CD14-positive monocyte (primary cell): ENCODE measurements around the gene UPF3B. TPM values are rescaled to one million over a fixed set of nuclear protein-coding genes. Genes with fewer than 3 reads are reported as not detected.

ENCODE experiments used
- DNase-seq, 3 donors: peaks; one replicate each; pipeline ENCODE4 v3.0.0-alpha.2; 2011 to 2022
- H2AFZ ChIP-seq: 2 replicates; pipeline ENCODE4 v1.6.0; 2012; ENCODE audit warnings: mild to moderate bottlenecking, low read depth, low read length, inconsistent platforms; ENCODE audit not compliant: insufficient read depth, poor library complexity, severe bottlenecking
- H3K27ac ChIP-seq, 2 donors: 1 replicate in 1 of 2; 2 replicates in 1 of 2; pipeline ENCODE4 v1.5.1; 2012 to 2013; ENCODE audit warnings: low read length in 2 of 2, control low read depth in 1 of 2, inconsistent platforms in 1 of 2, low read depth in 1 of 2, mild to moderate bottlenecking in 1 of 2
- H3K27me3 ChIP-seq, 2 donors: one replicate each; pipeline versions ENCODE4 v1.6.0 to v1.6.1; 2011 to 2013; ENCODE audit warnings: low read length in 2 of 2; ENCODE audit not compliant: control insufficient read depth in 2 of 2, insufficient read depth in 2 of 2
- H3K36me3 ChIP-seq, 2 donors: replicated peaks in 1 of 2; 1 replicate in 1 of 2; 2 replicates in 1 of 2; pipeline versions ENCODE4 v1.5.1 to v1.6.1; 2012 to 2013; ENCODE audit warnings: low read length in 2 of 2, control low read depth in 1 of 2, inconsistent platforms in 1 of 2, mild to moderate bottlenecking in 1 of 2; ENCODE audit not compliant: insufficient read depth in 2 of 2, control insufficient read depth in 1 of 2
- H3K4me1 ChIP-seq, 2 donors: 1 replicate in 1 of 2; 2 replicates in 1 of 2; pipeline versions ENCODE4 v1.5.1 to v1.6.1; 2012 to 2013; ENCODE audit warnings: low read length in 2 of 2, control low read depth in 1 of 2, inconsistent platforms in 1 of 2, mild to moderate bottlenecking in 1 of 2, moderate library complexity in 1 of 2; ENCODE audit not compliant: insufficient read depth in 2 of 2, control insufficient read depth in 1 of 2
- H3K4me2 ChIP-seq: replicated peaks from 2 replicates; pipeline ENCODE3; 2012; ENCODE audit warnings: low read length, moderate library complexity, mild to moderate bottlenecking; ENCODE audit not compliant: poor library complexity, severe bottlenecking; ENCODE audit errors: extremely low read depth
- H3K4me3 ChIP-seq, 3 experiments: fragments of 200-600 bp in 1 of 3; sonication (generic) in 1 of 3; replicated peaks in 1 of 3; 1 replicate in 2 of 3; 2 replicates in 1 of 3; pipeline ENCODE4 v1.5.1; 2011 to 2013; ENCODE audit warnings: low read length in 3 of 3, mild to moderate bottlenecking in 3 of 3, control low read depth in 2 of 3, low read depth in 2 of 3, inconsistent platforms in 1 of 3, moderate library complexity in 1 of 3
- H3K79me2 ChIP-seq: 2 replicates; pipeline ENCODE4 v1.6.0; 2012; ENCODE audit warnings: mild to moderate bottlenecking, control low read depth, inconsistent platforms, low read length, moderate library complexity; ENCODE audit not compliant: insufficient read depth
- H3K9ac ChIP-seq: 2 replicates; pipeline ENCODE4 v1.6.0; 2017; ENCODE audit warnings: low read length, mild to moderate bottlenecking; ENCODE audit not compliant: insufficient read depth, poor library complexity, severe bottlenecking
- H3K9me3 ChIP-seq, 2 donors: replicated peaks in 1 of 2; 1 replicate in 1 of 2; 2 replicates in 1 of 2; pipeline versions ENCODE4 v1.5.1 to v1.6.1; 2012 to 2013; ENCODE audit warnings: low read length in 2 of 2, control low read depth in 1 of 2; ENCODE audit not compliant: control insufficient read depth in 1 of 2, insufficient read depth in 1 of 2
- H4K20me1 ChIP-seq: 2 replicates; pipeline ENCODE4 v1.6.0; 2012; ENCODE audit warnings: mild to moderate bottlenecking, low read length, control low read depth, moderate library complexity; ENCODE audit not compliant: insufficient read depth
- H3K27ac Mint-ChIP-seq, 7 donors: one replicate each; pipeline ENCODE4 v1.8.0; 2020; ENCODE audit warnings: mild to moderate bottlenecking in 7 of 7, mixed read lengths in 7 of 7, moderate library complexity in 6 of 7, inconsistent platforms in 2 of 7
- H3K27me3 Mint-ChIP-seq, 3 donors: one replicate each; pipeline ENCODE4 v1.8.0; 2021 to 2022; ENCODE audit warnings: low read depth in 3 of 3, mild to moderate bottlenecking in 3 of 3, mixed read lengths in 3 of 3, moderate library complexity in 3 of 3, inconsistent platforms in 1 of 3
- H3K36me3 Mint-ChIP-seq, 2 donors: one replicate each; pipeline ENCODE4 v1.8.0; 2020; ENCODE audit warnings: mixed read lengths in 2 of 2, inconsistent platforms in 1 of 2, mild to moderate bottlenecking in 1 of 2
- H3K4me1 Mint-ChIP-seq: one replicate; pipeline ENCODE4 v1.8.0; 2020; ENCODE audit warnings: mild to moderate bottlenecking, mixed read lengths
- H3K4me3 Mint-ChIP-seq, 2 donors: one replicate each; pipeline ENCODE4 v1.8.0; 2020; ENCODE audit warnings: mild to moderate bottlenecking in 2 of 2, mixed read lengths in 2 of 2, moderate library complexity in 1 of 2
- H3K9me3 Mint-ChIP-seq, 7 donors: one replicate each; pipeline ENCODE4 v1.8.0; 2020 to 2022; ENCODE audit warnings: mixed read lengths in 7 of 7, mild to moderate bottlenecking in 6 of 7, moderate library complexity in 6 of 7, inconsistent platforms in 2 of 7
- WGBS: methylation state at CpG from one replicate; pipeline ENCODE4 v1.1.5; 2013; ENCODE audit warnings: missing lambda C conversion rate; ENCODE audit not compliant: insufficient coverage; 5-methylcytosine and 5-hydroxymethylcytosine counted together
- intact Hi-C, 2 donors: fragments of 100-400 bp; cut with micrococcal nuclease; formaldehyde crosslinking; loops; one replicate each; pipeline versions ENCODE4 v1.15.0 to v1.15.1; 2023
- polyA plus RNA-seq, 3 donors: library from polyadenylated mRNA; depleted of rRNA in 1 of 3; unstranded in 2 of 3; stranded (reverse) in 1 of 3; fragments of 300-500 nt in 2 of 3; fragments of >200 nt in 1 of 3; fragmentation: Illumina TruSeq in 2 of 3; gene quantifications; 1 replicate in 2 of 3; 2 replicates in 1 of 3; pipeline ENCODE4 v1.2.3, GENCODE V29; 2012 to 2021
- TF ChIP-seq, protein P1 (sequence below): fragments of 200-600 bp; IDR thresholded peaks from one replicate; pipeline ENCODE4 v1.8.0; 2022; ENCODE audit warnings: antibody characterized with exemption, mild to moderate bottlenecking

UPF3B gene
- polyA plus RNA-seq, 3 donors, result 2.1 to 4.2 (median 2.5) TPM

DNA sequence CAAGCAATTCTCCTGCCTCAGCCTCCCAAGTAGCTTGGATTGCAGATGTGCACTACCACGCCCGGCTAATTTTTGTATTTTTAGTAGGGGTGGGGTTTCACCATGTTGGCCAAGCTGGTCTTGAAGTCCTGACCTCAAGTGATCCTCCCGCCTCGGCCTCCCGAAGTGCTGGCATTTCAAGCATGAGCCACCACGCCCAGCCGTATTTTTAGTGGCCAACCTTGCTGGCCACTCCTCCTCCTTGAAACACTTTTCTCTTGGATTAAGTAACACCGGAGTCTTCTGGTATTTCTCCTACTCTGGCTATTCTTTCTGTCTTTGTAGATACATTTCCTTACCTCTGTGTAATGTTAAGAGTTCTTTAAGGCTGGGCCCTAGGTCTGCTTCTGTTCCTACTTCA lies 50.2 kb downstream of the UPF3B start:
- H3K4me1 ChIP-seq, result no peaks in the 10 kb centered on the region
- no CpG with 5 or more reads among the region's 8 CpGs for WGBS
- peaks cover 0 to 10% (median 2%) of the 10 kb centered on the region in 3 donors for H3K27me3 Mint-ChIP-seq
- peaks cover 0 to 18% (median 7%) of the 10 kb centered on the region in 7 donors for H3K9me3 Mint-ChIP-seq
- H3K4me3 Mint-ChIP-seq, result no peak overlapping the region
- H3K4me2 ChIP-seq, result no peak overlapping the region
- H3K9ac ChIP-seq, result no peak overlapping the region
- no peaks in the 10 kb centered on the region for H3K79me2 ChIP-seq
- no peaks in the 10 kb centered on the region for H3K9me3 ChIP-seq
- no peaks in the 10 kb centered on the region for H3K36me3 Mint-ChIP-seq
- no peak overlapping the region for H3K27ac ChIP-seq
- no peak overlapping the region for H3K4me3 ChIP-seq
- DNase-seq, result no peak
- H3K4me1 Mint-ChIP-seq, result no peaks in the 10 kb centered on the region
- TF ChIP-seq, protein P1, sequence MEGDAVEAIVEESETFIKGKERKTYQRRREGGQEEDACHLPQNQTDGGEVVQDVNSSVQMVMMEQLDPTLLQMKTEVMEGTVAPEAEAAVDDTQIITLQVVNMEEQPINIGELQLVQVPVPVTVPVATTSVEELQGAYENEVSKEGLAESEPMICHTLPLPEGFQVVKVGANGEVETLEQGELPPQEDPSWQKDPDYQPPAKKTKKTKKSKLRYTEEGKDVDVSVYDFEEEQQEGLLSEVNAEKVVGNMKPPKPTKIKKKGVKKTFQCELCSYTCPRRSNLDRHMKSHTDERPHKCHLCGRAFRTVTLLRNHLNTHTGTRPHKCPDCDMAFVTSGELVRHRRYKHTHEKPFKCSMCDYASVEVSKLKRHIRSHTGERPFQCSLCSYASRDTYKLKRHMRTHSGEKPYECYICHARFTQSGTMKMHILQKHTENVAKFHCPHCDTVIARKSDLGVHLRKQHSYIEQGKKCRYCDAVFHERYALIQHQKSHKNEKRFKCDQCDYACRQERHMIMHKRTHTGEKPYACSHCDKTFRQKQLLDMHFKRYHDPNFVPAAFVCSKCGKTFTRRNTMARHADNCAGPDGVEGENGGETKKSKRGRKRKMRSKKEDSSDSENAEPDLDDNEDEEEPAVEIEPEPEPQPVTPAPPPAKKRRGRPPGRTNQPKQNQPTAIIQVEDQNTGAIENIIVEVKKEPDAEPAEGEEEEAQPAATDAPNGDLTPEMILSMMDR, result no peak
- no peaks in the 10 kb centered on the region for H3K27me3 ChIP-seq
- no peak overlapping the region for H2AFZ ChIP-seq
- H4K20me1 ChIP-seq, result no peaks in the 10 kb centered on the region
- intact Hi-C loops, result no loop called here
- no peaks in the 10 kb centered on the region for H3K36me3 ChIP-seq
- H3K27ac Mint-ChIP-seq, result no peak overlapping the region

DNA sequence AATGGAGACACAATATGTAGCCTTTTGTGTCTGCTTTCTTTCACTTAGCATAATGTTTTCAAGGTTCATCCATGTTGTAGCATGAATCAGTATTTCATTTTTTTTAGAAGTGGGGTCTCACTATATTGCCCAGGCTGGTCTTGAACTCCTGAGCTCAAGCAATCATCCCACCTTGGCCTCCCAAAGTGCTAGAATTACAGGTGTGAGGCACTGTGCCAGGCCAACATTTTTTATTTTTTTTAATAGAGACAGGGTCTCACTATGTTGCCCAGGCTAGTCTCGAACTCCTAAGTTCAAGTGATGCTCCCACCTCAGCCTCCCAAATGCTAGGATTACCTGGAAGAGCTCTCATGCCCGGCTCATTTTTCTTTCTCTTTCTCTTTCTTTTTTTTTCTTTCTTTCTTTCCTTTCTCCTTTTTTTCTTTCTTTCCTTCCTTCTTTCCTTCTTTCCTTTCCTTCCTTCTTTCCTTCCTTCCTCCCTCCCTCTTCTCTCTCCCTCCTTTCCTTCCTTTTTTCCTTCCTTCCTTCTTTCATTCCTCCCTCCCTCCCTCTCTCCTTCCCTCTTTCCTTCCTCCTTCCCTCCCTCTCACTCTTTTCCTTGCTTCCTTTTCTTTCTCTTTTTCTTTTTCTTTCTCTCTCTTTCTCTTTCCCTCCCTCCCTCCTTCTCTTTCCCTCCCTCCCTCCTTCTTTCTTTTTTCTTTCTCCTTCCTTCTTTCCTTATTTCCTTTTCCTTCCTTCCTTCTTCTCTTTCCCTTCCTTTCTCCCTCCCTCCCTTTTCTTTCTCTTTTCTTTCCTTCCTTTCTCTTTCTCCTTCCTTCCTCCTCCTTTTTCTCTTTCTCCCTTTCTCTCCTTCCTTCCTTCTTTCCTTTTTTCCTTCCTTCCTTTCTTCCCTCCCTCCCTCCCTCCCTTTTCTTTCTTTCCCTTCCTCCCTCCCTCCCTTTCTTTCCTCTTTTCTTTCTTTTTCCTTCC lies 51.2 kb downstream of the UPF3B start:
- TF ChIP-seq, protein P1, result no peak
- H3K27me3 ChIP-seq, result no peaks in the 10 kb centered on the region
- H4K20me1 ChIP-seq, result no peaks in the 10 kb centered on the region
- H3K4me3 Mint-ChIP-seq, result no peak overlapping the region
- H3K27ac Mint-ChIP-seq, result no peak overlapping the region
- H3K27me3 Mint-ChIP-seq, result peaks cover 0 to 10% (median 2%) of the 10 kb centered on the region in 3 donors
- H3K9me3 ChIP-seq, result no peaks in the 10 kb centered on the region
- H3K4me1 ChIP-seq, result no peaks in the 10 kb centered on the region
- H3K27ac ChIP-seq, result no peak overlapping the region
- no peaks in the 10 kb centered on the region for H3K36me3 ChIP-seq
- intact Hi-C loops, result no loop called here
- no peak for DNase-seq
- H3K36me3 Mint-ChIP-seq, result no peaks in the 10 kb centered on the region
- no peak overlapping the region for H3K4me3 ChIP-seq
- no peaks in the 10 kb centered on the region for H3K4me1 Mint-ChIP-seq
- H3K9ac ChIP-seq, result no peak overlapping the region
- no peak overlapping the region for H2AFZ ChIP-seq
- WGBS, result 100% methylated on average over 2 of the region's 2 CpGs
- H3K4me2 ChIP-seq, result no peak overlapping the region
- peaks cover 0 to 18% (median 7%) of the 10 kb centered on the region in 7 donors for H3K9me3 Mint-ChIP-seq
- no peaks in the 10 kb centered on the region for H3K79me2 ChIP-seq
